Body of pancreas (tissue), 4 donors: Measurements from ENCODE around the gene AREL1.

Experiments used
- CTCF ChIP-seq, 7 experiments: fragments of 450-650 bp in 4 of 7; fragments of 200-600 bp in 3 of 7; sonication (generic) in 3 of 7; IDR thresholded peaks; one replicate each; pipeline ENCODE4 v1.5.1; 2016 to 2019; ENCODE audit warnings: antibody characterized with exemption in 7 of 7
- POLR2A ChIP-seq, 3 donors: fragments of 450-650 bp; IDR thresholded peaks; one replicate each; pipeline ENCODE4 v1.6.1; 2016; ENCODE audit warnings: antibody characterized with exemption in 3 of 3, mild to moderate bottlenecking in 2 of 3

GRCh38 chr14:74697543-74697942 is 15.3 kb downstream of the AREL1 start:
- TF ChIP-seq CTCF (IDR thresholded peaks at IDR 0.05) (no peak), POLR2A (IDR thresholded peaks at IDR 0.05) (no peak)
